HG03378 (cell line): ENCODE data around the gene PEAK3.

Experiments
- ATAC-seq: cut with Tn5 transposase; IDR thresholded peaks from one replicate; pipeline ENCODE4 v1.9.1; 2021; ENCODE audit warnings: mild to moderate bottlenecking, moderate library complexity; ENCODE audit not compliant: unreplicated experiment

The PEAK3 gene

DNA sequence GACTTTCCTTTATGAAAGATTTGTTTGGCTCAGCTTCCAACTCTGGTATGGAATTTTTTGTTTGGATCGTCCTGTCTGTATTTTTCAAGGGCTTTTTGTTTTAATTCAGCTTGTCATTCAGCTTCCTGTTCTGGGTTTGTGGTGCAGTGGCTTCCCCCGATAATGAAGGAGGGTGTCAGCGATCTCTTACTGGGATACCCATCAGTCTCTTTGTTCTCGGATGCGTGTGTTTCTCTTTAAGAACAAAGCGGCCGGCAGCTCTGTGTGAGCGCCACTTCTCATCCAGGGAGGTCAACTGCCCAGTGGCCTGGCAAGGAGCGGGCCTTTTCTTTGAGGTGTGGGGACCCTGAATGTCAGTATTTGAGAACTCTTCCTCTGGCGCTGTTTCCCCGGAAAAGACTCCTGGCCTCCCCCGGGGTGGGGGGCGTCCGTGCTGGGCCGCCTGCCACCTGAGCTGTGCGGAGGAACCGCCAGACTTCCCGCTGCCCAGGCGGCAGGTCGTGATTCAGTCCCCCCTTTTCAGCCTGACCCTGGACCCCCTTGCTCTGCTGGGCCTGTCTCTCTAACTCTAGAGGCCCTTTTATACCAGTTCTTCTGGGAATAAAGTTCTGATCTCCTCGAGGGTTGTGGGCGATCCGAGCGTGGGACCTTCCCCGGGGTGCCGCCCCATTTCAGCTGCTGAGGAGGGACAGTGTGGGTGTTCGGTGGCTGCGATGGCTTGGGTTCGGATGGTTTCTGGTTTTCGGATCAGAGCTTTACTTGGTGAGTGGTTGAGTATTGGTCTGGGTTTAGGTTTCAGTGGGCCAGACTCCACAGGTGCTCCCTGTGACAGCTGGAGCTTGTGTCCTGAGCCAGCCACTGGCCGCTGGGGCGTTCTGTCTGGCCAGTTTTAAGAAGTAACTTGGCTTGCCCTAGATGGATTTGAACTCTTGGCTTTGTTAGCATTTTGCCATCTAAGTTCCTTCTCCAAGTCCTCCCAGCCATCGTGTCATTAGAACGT is 41.9 kb downstream of the PEAK3 start:
- no peak for ATAC-seq

DNA sequence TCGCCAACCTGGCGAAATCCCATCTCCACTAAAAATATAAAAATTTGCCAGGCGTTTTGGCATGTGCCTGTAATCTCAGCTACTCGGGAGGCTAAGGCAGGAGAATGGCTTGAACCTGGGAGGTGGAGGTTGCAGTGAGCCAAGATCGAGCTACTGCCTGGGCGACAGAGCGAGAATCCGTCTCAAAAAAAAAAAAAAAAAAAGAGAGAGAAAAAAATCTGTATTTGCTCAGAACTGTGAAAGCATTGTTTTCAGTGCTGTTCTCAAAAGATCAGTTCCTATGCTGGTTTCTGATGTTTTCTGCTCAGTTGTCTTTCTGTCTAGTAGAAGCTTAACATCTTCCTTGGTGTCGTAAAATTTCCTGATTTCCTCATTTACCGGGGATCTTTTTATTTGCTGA is 42.8 kb downstream of the PEAK3 start:
- no peak for ATAC-seq

DNA sequence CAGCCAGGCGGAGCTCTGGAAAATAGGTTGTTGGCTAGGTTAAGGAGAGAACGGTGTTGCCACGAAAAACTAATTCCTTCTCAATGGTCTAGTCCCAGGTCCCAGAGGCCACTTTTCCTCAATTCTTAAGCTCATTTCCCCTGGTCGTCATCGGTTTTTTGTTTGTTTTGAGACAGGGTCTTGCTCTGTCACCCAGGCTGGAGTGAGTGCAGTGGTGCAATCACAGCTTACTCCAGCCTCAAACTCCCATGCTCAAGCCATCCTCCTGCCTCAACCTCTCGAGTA is 44.2 kb downstream of the PEAK3 start:
- ATAC-seq: no peak

GRCh38 chr19:2237051-2237868 is 44.7 kb downstream of the PEAK3 start:
- peak; percentile 5 for ATAC-seq

GRCh38 chr19:2236314-2237050 is 45.5 kb downstream of the PEAK3 start, which contains the start of the genes PLEKHJ1 and SF3A2:
Gene PLEKHJ1, minus strand, starts transcription at chr19:2236329. Its CDS starts 81 bp downstream, at chr19:2236248.
Gene SF3A2, plus strand, starts transcription at chr19:2236824. Its CDS starts 6,595 bp downstream, at chr19:2243419.
- peak; percentile 71 for ATAC-seq

- peak; percentile 11 for ATAC-seq
These were observed 46.0 kb downstream of the PEAK3 start for GRCh38 chr19:2236064-2236313.

- no peak for ATAC-seq
These were observed 46.5 kb downstream of the PEAK3 start for GRCh38 chr19:2235381-2236063.

- ATAC-seq: no peak
These were observed 47.0 kb downstream of the PEAK3 start for GRCh38 chr19:2234996-2235380.

DNA sequence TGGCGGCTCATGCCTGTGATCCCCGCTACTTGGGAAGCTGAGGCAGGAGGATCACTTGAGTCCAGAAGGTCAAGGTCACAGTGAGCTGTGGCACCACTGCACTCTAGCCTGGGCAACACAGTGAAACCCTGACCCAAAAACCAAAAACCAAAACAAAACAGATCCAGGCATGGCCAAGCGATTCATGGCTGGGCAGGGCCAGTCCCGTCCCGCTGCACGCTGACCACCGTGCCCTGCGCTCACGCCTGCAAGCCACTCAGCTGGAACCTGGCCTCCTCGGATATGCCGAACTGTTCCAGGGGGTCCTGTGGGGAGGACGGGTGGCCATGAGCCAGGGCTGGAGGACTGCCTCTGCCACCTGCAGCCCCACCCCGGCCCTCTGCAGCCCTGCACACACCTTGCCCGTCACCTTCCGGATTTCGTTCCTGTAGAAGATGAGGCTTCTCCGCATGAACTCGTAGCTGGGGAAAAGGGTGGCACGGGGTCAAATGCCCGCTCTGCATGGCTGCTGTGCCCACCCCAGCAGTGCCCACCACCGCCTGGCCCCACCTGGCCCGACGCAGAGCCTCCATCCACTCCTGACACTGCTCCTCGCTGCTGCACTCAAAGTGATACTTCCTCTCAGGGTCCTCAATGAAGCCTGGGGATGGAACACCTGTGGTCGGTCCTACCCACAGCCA is 48.2 kb downstream of the PEAK3 start:
- no peak for ATAC-seq

DNA sequence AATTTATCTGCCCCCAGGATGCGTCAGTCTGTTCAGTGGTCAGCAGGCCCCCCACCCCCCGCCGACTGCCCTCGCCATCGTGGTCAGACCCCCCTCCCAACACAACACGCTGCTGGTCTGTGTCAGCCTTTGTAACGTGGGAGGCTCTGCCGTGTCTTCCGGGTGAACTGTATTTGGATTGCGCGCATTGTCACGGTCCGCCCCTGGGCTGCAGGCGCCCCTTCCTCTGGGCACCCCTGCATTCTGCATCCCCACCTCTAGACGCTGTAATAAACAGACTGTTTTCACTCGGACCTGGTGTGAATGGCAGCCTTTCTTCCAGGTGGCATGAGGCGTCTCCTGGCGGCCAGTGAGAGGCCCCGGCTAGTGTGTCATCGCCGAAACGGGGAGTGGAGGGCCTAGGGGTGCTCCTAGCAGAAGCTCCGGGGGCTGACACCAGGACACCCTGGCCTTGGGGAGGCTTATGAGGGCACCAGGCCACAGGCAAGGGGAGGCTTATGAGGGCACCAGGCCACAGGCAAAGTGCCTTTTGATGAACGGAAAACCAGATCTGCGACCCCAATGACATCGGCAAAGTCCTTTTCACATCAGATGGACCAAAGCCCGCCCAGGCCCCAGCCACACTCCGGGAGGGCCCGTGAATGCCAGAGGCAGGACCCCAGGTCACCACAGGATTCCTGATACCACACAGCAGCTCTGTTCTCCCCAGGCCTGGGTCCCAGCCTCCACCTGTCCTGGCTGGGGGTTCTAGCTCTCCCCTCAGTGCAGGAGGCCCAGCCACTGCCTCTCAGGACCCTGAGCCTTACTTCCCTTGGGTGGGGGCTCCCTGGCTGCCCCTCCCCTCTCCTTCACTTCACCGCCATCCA is 49.5 kb downstream of the PEAK3 start:
- ATAC-seq: no peak

DNA sequence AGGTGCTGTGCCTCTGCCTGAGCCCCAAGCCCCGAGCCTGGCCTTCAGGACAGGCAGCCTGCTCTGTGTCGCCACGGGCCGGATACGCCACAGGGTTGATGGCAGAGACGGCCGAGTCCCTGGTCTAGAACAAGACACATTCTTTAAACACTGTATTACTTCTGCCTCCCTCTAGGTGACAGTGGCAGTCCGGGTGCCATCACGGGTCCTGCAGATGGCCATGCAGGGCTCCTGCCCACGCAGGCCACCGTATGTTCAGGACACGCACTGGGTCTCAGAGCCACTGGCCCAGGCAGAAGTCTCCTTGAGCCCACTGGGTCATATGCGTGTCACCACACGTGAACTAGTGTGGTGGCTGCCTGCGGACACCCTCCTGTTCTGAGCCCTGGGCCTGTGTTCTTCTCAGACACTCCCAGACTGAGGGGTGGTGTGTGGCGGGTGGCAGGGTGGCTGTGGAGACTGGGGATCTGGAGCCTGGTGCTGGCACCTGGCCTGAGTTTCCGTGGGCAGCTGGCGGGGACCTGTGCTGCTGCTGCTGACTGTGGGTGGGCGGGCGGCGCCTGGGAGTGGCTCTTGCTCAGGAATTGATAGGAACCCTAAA is 50.3 kb downstream of the PEAK3 start:
- no peak for ATAC-seq

- no peak for ATAC-seq
These were observed 51.0 kb downstream of the PEAK3 start for GRCh38 chr19:2230807-2231533.

GRCh38 chr19:2230033-2230531 is 51.9 kb downstream of the PEAK3 start:
- ATAC-seq: no peak

GRCh38 chr19:2229103-2230032 is 52.6 kb downstream of the PEAK3 start:
- ATAC-seq: no peak

GRCh38 chr19:2228157-2229030 is 53.6 kb downstream of the PEAK3 start:
- no peak for ATAC-seq
